Neuron (in vitro differentiated cells): ENCODE measurements around the gene ANK3.

Source experiments
- H2AFZ ChIP-seq: one replicate; pipeline ENCODE4 v1.6.1; 2013; ENCODE audit warnings: low read depth, mild to moderate bottlenecking, inconsistent platforms, low read length, moderate library complexity
- H3K27me3 ChIP-seq: one replicate; pipeline ENCODE4 v1.6.1; 2013; ENCODE audit warnings: low read length; ENCODE audit not compliant: insufficient read depth
- H3K36me3 ChIP-seq: one replicate; pipeline ENCODE4 v1.6.1; 2013; ENCODE audit warnings: low read length; ENCODE audit not compliant: insufficient read depth
- H3K4me1 ChIP-seq: one replicate; pipeline ENCODE4 v1.6.1; 2013; ENCODE audit warnings: low read length; ENCODE audit not compliant: insufficient read depth
- H3K4me3 ChIP-seq: 2 replicates; pipeline ENCODE4 v1.5.1; 2013; ENCODE audit warnings: mild to moderate bottlenecking, low read length, moderate library complexity
- H3K9me3 ChIP-seq: one replicate; pipeline ENCODE4 v1.6.1; 2013; ENCODE audit warnings: low read length

Gene ANK3

GRCh38 chr10:60423920-60424319 lies 34.2 kb upstream of the ANK3 start:
- Histone ChIP-seq H2AFZ (no peak overlapping the region), H3K36me3 (no peaks in the 10 kb centered on the region), H3K27me3 (no peaks in the 10 kb centered on the region), H3K4me1 (peaks cover 18% of the 10 kb centered on the region), H3K4me3 (no peak overlapping the region), H3K9me3 (no peaks in the 10 kb centered on the region)

DNA sequence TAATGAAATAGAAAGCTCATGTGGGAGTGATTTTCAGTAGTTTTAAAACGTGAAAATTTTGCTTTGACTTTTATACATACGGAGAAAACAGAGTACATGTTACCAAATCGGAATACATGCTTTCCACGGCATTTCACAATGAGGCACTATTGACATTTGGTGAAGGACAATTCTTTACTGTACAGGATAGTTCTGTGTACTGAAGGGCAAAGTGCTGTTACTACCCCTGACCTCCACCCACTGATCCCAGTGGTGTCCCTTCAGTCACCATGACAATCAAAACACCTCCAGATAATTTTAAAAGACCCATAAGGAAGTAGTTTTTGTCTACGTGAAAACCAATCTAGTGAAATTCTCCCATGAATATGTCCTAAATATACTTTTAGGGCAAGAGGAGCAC lies 33.1 kb upstream of the ANK3 start:
- H3K36me3 ChIP-seq = no peaks in the 10 kb centered on the region
- peaks cover 7% of the 10 kb centered on the region for H3K4me1 ChIP-seq

GRCh38 chr10:60420991-60421894 lies 31.6 kb upstream of the ANK3 start:
- Histone ChIP-seq H2AFZ (no peak overlapping the region), H3K27me3 (no peaks in the 10 kb centered on the region), H3K4me1 (peaks cover 5% of the 10 kb centered on the region), H3K4me3 (no peak overlapping the region), H3K36me3 (no peaks in the 10 kb centered on the region), H3K9me3 (no peaks in the 10 kb centered on the region)

More for the DNA sequence above, 33.1 kb upstream of the ANK3 start:
- Histone ChIP-seq H3K9me3 (no peaks in the 10 kb centered on the region), H2AFZ (no peak overlapping the region), H3K4me3 (no peak overlapping the region), H3K27me3 (no peaks in the 10 kb centered on the region)

- Histone ChIP-seq H3K9me3 (no peaks in the 10 kb centered on the region), H3K4me3 (no peak overlapping the region), H3K27me3 (no peaks in the 10 kb centered on the region), H3K36me3 (no peaks in the 10 kb centered on the region), H3K4me1 (peaks cover 2% of the 10 kb centered on the region), H2AFZ (no peak overlapping the region)
These were observed 29.6 kb upstream of the ANK3 start for GRCh38 chr10:60419249-60419648.

DNA sequence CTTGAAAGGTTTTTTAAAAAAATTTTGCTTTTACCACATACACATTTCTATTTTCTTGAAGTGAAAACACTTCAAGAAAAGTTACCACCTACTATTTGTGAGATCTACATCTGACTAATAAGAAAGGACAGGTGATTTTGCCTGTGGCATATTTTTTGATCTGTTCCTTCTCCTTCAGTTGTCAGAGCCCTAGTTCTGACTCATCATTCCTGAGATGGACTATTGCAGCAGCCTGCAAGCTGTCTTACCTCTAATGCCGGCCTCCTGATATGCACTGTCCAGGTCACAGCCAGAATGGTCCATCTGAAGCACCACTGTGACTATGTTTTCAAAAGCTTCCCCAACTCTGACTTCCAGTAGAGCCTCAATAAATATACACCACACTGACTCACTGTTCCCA lies 28.2 kb upstream of the ANK3 start:
- Histone ChIP-seq H3K9me3 (no peaks in the 10 kb centered on the region), H3K36me3 (no peaks in the 10 kb centered on the region), H3K4me3 (no peak overlapping the region), H3K4me1 (peaks cover 2% of the 10 kb centered on the region), H3K27me3 (no peaks in the 10 kb centered on the region), H2AFZ (no peak overlapping the region)

GRCh38 chr10:60417024-60417423 lies 27.3 kb upstream of the ANK3 start:
- Histone ChIP-seq H3K36me3 (no peaks in the 10 kb centered on the region), H3K4me1 (peaks cover 2% of the 10 kb centered on the region), H2AFZ (no peak overlapping the region), H3K27me3 (no peaks in the 10 kb centered on the region), H3K4me3 (no peak overlapping the region), H3K9me3 (no peaks in the 10 kb centered on the region)

GRCh38 chr10:60414877-60415585 lies 25.4 kb upstream of the ANK3 start:
- Histone ChIP-seq H3K27me3 (no peaks in the 10 kb centered on the region), H3K9me3 (no peaks in the 10 kb centered on the region), H3K36me3 (no peaks in the 10 kb centered on the region), H3K4me3 (no peak overlapping the region), H3K4me1 (no peaks in the 10 kb centered on the region), H2AFZ (no peak overlapping the region)

GRCh38 chr10:60414111-60414510 lies 24.4 kb upstream of the ANK3 start:
- Histone ChIP-seq H2AFZ (no peak overlapping the region), H3K4me1 (no peaks in the 10 kb centered on the region), H3K4me3 (no peak overlapping the region), H3K36me3 (no peaks in the 10 kb centered on the region), H3K27me3 (no peaks in the 10 kb centered on the region), H3K9me3 (no peaks in the 10 kb centered on the region)

GRCh38 chr10:60413306-60414012 lies 23.8 kb upstream of the ANK3 start:
- Histone ChIP-seq H3K4me1 (no peaks in the 10 kb centered on the region), H3K27me3 (no peaks in the 10 kb centered on the region), H3K9me3 (no peaks in the 10 kb centered on the region), H3K4me3 (no peak overlapping the region), H2AFZ (no peak overlapping the region), H3K36me3 (no peaks in the 10 kb centered on the region)

GRCh38 chr10:60410970-60411369 lies 21.3 kb upstream of the ANK3 start:
- Histone ChIP-seq H2AFZ (no peak overlapping the region), H3K9me3 (no peaks in the 10 kb centered on the region), H3K4me1 (no peaks in the 10 kb centered on the region), H3K4me3 (no peak overlapping the region), H3K36me3 (no peaks in the 10 kb centered on the region), H3K27me3 (no peaks in the 10 kb centered on the region)

- no peak overlapping the region for H3K4me3 ChIP-seq
- H3K4me1 ChIP-seq = no peaks in the 10 kb centered on the region
- no peaks in the 10 kb centered on the region for H3K36me3 ChIP-seq
- H3K27me3 ChIP-seq = no peaks in the 10 kb centered on the region
- no peak overlapping the region for H2AFZ ChIP-seq
- no peaks in the 10 kb centered on the region for H3K9me3 ChIP-seq
These were observed 19.5 kb upstream of the ANK3 start for GRCh38 chr10:60409202-60409601.

GRCh38 chr10:60406182-60406581 lies 16.5 kb upstream of the ANK3 start:
- no peaks in the 10 kb centered on the region for H3K9me3 ChIP-seq
- no peak overlapping the region for H2AFZ ChIP-seq
- H3K27me3 ChIP-seq = no peaks in the 10 kb centered on the region
- no peaks in the 10 kb centered on the region for H3K4me1 ChIP-seq
- H3K4me3 ChIP-seq = no peak overlapping the region
- H3K36me3 ChIP-seq = no peaks in the 10 kb centered on the region

GRCh38 chr10:60405172-60405571 lies 15.5 kb upstream of the ANK3 start:
- Histone ChIP-seq H3K4me1 (no peaks in the 10 kb centered on the region), H2AFZ (no peak overlapping the region), H3K27me3 (no peaks in the 10 kb centered on the region), H3K36me3 (no peaks in the 10 kb centered on the region), H3K4me3 (no peak overlapping the region), H3K9me3 (no peaks in the 10 kb centered on the region)
